ENCODE data around the gene ZFHX2. TPM values are rescaled to one million over a fixed set of nuclear protein-coding genes. Genes with fewer than 3 reads are reported as not detected.
A peak's percentile ranks its signal among the peaks of the same experiment; 100 is the strongest.

Gene ZFHX2
- total RNA-seq, 1 donor from 2014 or later: 27.3 TPM

DNA sequence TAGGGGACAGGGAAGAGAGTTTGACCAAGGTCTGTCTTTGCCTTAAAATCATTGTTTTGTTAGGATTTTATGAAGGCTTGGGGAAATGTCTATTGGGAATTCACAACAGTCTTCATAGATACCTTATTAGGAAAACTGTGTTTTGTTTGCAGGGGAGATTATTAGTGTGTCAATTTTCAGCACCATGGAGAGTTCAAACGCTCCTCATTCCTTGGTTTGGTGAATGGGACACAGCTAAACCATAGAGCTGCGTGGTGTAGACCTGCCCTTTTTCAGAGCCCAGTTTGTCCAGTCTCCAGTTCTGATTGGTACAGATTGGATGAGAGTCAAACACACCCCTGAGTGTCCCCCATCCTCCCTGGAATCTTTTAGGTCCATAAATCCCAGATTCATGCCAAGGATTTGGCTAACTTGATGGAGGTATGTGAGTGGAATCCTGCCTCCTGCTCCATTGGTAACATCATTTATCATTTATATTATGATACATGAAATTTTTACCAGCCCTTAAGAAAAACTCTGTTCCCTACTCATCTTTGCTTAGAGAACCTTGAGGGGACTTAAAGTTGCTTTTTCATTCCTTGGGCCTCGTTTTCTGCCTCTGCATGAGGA, 70.1 kb downstream of the ZFHX2 start:
- H3K27ac ChIP-seq (ENCODE audit: low read depth, low read length): no peak overlapping the region
- no peak overlapping the region for H3K4me2 ChIP-seq (ENCODE audit: low read length)
- H3K9me3 Mint-ChIP-seq (ENCODE audit: unreplicated experiment): no peaks in the 10 kb centered on the region
- no peaks in the 10 kb centered on the region for H3K9me3 ChIP-seq (ENCODE audit: insufficient read depth, low read depth, low read length)
- H3K27ac Mint-ChIP-seq (ENCODE audit: unreplicated experiment): no peak overlapping the region
- no peaks in the 10 kb centered on the region for H3K36me3 Mint-ChIP-seq (ENCODE audit: low read depth, unreplicated experiment)
- H3K27me3 ChIP-seq (ENCODE audit: insufficient read depth, low read length): no peaks in the 10 kb centered on the region
- TF ChIP-seq, protein P1, sequence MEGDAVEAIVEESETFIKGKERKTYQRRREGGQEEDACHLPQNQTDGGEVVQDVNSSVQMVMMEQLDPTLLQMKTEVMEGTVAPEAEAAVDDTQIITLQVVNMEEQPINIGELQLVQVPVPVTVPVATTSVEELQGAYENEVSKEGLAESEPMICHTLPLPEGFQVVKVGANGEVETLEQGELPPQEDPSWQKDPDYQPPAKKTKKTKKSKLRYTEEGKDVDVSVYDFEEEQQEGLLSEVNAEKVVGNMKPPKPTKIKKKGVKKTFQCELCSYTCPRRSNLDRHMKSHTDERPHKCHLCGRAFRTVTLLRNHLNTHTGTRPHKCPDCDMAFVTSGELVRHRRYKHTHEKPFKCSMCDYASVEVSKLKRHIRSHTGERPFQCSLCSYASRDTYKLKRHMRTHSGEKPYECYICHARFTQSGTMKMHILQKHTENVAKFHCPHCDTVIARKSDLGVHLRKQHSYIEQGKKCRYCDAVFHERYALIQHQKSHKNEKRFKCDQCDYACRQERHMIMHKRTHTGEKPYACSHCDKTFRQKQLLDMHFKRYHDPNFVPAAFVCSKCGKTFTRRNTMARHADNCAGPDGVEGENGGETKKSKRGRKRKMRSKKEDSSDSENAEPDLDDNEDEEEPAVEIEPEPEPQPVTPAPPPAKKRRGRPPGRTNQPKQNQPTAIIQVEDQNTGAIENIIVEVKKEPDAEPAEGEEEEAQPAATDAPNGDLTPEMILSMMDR (IDR thresholded peaks at IDR 0.05; ENCODE audit: insufficient read depth, low read depth, low read length): no peak
- no peak for TF ChIP-seq EZH2 (IDR thresholded peaks at IDR 0.05; ENCODE audit: insufficient read depth, low read length)
- FAIRE-seq (no peak), DNase-seq (ENCODE audit: low read depth) (no peak)
- peaks cover 48% of the 10 kb centered on the region for H4K20me1 ChIP-seq (ENCODE audit: insufficient read depth, low read length)
- no peaks in the 10 kb centered on the region for H3K4me1 ChIP-seq (ENCODE audit: insufficient read depth, low read length)
- H3K4me3 ChIP-seq (ENCODE audit: insufficient read depth, low read depth, low read length): no peak overlapping the region
- H3K9ac ChIP-seq (ENCODE audit: low read length): no peak overlapping the region
- no peaks in the 10 kb centered on the region for H3K27me3 Mint-ChIP-seq (ENCODE audit: low read depth, unreplicated experiment)
- H3K79me2 ChIP-seq (ENCODE audit: insufficient read depth, low read length): no peaks in the 10 kb centered on the region
- H3K36me3 ChIP-seq (ENCODE audit: insufficient read depth, low read length): peaks cover 22% of the 10 kb centered on the region
- H3K4me3 Mint-ChIP-seq (ENCODE audit: unreplicated experiment): no peak overlapping the region
- no peak overlapping the region for H2AFZ ChIP-seq (ENCODE audit: low read depth, low read length)
- peaks cover 7% of the 10 kb centered on the region for H3K4me1 Mint-ChIP-seq (ENCODE audit: low read depth, unreplicated experiment)

DNA sequence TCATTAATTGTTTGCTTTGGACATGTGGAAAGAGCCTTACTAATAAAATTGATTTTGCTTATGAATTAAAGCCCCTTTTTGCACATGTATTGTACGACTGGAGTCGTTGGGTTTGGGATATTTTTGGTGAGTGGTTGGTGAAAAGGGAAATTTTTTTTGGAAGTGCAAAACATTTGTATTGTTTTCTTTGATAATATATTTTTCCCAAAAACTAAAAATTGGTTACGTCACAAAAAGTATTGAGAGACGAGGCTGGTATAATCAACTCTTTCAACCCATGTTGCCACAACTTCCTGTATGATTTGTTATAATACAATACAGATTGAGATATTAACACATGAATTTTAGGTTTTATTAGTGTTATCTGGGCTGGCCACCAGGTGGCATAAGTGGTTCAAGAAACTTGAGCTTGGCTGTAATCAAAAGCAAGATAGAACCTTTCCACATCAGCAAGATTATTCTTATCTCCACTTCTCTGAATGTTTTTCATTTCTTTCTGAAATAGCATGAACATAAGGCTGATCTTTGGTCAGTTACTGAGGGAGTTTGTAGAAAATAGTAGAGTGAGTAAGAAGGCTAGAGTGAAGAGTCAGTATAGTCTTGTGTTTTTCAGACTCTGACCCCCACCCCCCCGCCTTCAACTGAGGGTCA, 73.3 kb downstream of the ZFHX2 start:
- Histone ChIP-seq H4K20me1 (ENCODE audit: insufficient read depth, low read length) (peaks cover 46% of the 10 kb centered on the region), H3K27me3 (ENCODE audit: insufficient read depth, low read length) (no peaks in the 10 kb centered on the region), H3K9ac (ENCODE audit: low read length) (no peak overlapping the region), H3K36me3 (ENCODE audit: insufficient read depth, low read length) (peaks cover 37% of the 10 kb centered on the region), H2AFZ (ENCODE audit: low read depth, low read length) (no peak overlapping the region), H3K27ac (ENCODE audit: low read depth, low read length) (no peak overlapping the region), H3K4me3 (ENCODE audit: insufficient read depth, low read depth, low read length) (no peak overlapping the region), H3K9me3 (ENCODE audit: insufficient read depth, low read depth, low read length) (no peaks in the 10 kb centered on the region), H3K4me2 (ENCODE audit: low read length) (no peak overlapping the region), H3K79me2 (ENCODE audit: insufficient read depth, low read length) (no peaks in the 10 kb centered on the region), H3K4me1 (ENCODE audit: insufficient read depth, low read length) (no peaks in the 10 kb centered on the region)
- DNase-seq (ENCODE audit: low read depth): peak; percentile 40
- no peaks in the 10 kb centered on the region for H3K9me3 Mint-ChIP-seq (ENCODE audit: unreplicated experiment)
- H3K4me1 Mint-ChIP-seq (ENCODE audit: low read depth, unreplicated experiment): peaks cover 7% of the 10 kb centered on the region
- H3K4me3 Mint-ChIP-seq (ENCODE audit: unreplicated experiment): no peak overlapping the region
- TF ChIP-seq, protein P1 (IDR thresholded peaks at IDR 0.05; ENCODE audit: insufficient read depth, low read depth, low read length): peak; percentile 79
- no peak for TF ChIP-seq EZH2 (IDR thresholded peaks at IDR 0.05; ENCODE audit: insufficient read depth, low read length)
- no peak for FAIRE-seq
- peaks cover 5% of the 10 kb centered on the region for H3K36me3 Mint-ChIP-seq (ENCODE audit: low read depth, unreplicated experiment)
- no peaks in the 10 kb centered on the region for H3K27me3 Mint-ChIP-seq (ENCODE audit: low read depth, unreplicated experiment)
- no peak overlapping the region for H3K27ac Mint-ChIP-seq (ENCODE audit: unreplicated experiment)

DNA sequence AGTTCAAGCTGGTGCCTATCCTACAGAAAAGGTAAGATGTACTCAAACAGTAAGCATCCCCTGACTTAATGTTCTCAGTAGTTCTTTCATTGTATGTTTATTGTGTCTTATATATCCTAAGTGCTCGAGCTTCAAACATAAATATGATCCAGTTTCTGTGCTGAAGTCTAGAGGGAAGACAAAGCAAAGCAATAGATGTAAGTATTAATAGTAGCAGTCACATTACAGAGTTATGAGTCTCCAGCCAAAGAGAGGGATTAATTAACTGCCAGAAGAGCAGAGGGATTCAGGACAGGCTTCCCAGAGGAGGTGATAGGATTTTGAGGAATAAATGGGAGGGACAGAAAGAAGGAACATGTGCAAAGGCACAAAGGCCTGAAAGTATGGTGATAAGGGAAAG, 80.6 kb downstream of the ZFHX2 start:
- DNase-seq (ENCODE audit: low read depth): no peak
- Histone ChIP-seq H3K79me2 (ENCODE audit: insufficient read depth, low read length) (peaks cover 22% of the 10 kb centered on the region), H3K9me3 (ENCODE audit: insufficient read depth, low read depth, low read length) (no peaks in the 10 kb centered on the region), H3K4me1 (ENCODE audit: insufficient read depth, low read length) (peaks cover 4% of the 10 kb centered on the region), H3K4me3 (ENCODE audit: insufficient read depth, low read depth, low read length) (no peak overlapping the region), H4K20me1 (ENCODE audit: insufficient read depth, low read length) (peaks cover 3% of the 10 kb centered on the region), H3K27ac (ENCODE audit: low read depth, low read length) (no peak overlapping the region), H3K4me2 (ENCODE audit: low read length) (no peak overlapping the region), H2AFZ (ENCODE audit: low read depth, low read length) (no peak overlapping the region), H3K36me3 (ENCODE audit: insufficient read depth, low read length) (peaks cover 27% of the 10 kb centered on the region), H3K27me3 (ENCODE audit: insufficient read depth, low read length) (no peaks in the 10 kb centered on the region), H3K9ac (ENCODE audit: low read length) (no peak overlapping the region)
- Mint-ChIP-seq H3K4me1 (ENCODE audit: low read depth, unreplicated experiment) (peaks cover 5% of the 10 kb centered on the region), H3K27me3 (ENCODE audit: low read depth, unreplicated experiment) (no peaks in the 10 kb centered on the region), H3K4me3 (ENCODE audit: unreplicated experiment) (no peak overlapping the region), H3K27ac (ENCODE audit: unreplicated experiment) (no peak overlapping the region), H3K9me3 (ENCODE audit: unreplicated experiment) (peaks cover 2% of the 10 kb centered on the region), H3K36me3 (ENCODE audit: low read depth, unreplicated experiment) (peaks cover under 1% of the 10 kb centered on the region)
- TF ChIP-seq, protein P1 (IDR thresholded peaks at IDR 0.05; ENCODE audit: insufficient read depth, low read depth, low read length): no peak
- TF ChIP-seq EZH2 (IDR thresholded peaks at IDR 0.05; ENCODE audit: insufficient read depth, low read length): no peak
- no peak for FAIRE-seq

Data from astrocyte (in vitro differentiated cells and primary cell).